H1 (cell line): ENCODE measurements around the gene ARL2BP. TPM values are rescaled to one million over a fixed set of nuclear protein-coding genes. Genes with fewer than 3 reads are reported as not detected.
A peak's percentile ranks its signal among the peaks of the same experiment; 100 is the strongest.

ENCODE experiments used
- ASH2L ChIP-seq: fragments of 200-600, 300-600 bp; sonication (generic); IDR thresholded peaks from one replicate; pipeline ENCODE4 v1.7.1; 2017; ENCODE audit warnings: low read length
- BRCA1 ChIP-seq: IDR thresholded peaks from 2 replicates; pipeline ENCODE4 v1.6.1; 2012; ENCODE audit warnings: low read depth, low read length, improper control_type of control experiment
- CBX5 ChIP-seq: fragments of 300-800, 300-1000 bp; sonication (generic); IDR thresholded peaks from 2 replicates; pipeline ENCODE4 v1.7.1; 2016; ENCODE audit warnings: antibody characterized with exemption, low read length, low read depth
- CEBPB ChIP-seq: IDR thresholded peaks from 2 replicates; pipeline ENCODE4 v1.6.1; 2012; ENCODE audit warnings: low read depth, low read length
- CHD2 ChIP-seq: IDR thresholded peaks from 2 replicates; pipeline ENCODE4 v1.6.1; 2012; ENCODE audit warnings: low read length, improper control_type of control experiment
- CREB1 ChIP-seq: IDR thresholded peaks from 2 replicates; pipeline ENCODE4 v1.6.1; 2012; ENCODE audit warnings: inconsistent platforms
- CTBP2 ChIP-seq: IDR thresholded peaks from 2 replicates; pipeline ENCODE4 v1.7.0; 2011; ENCODE audit warnings: borderline replicate concordance, mild to moderate bottlenecking, moderate library complexity, mixed read lengths, low read length; ENCODE audit not compliant: insufficient read depth, insufficient read length
- EGR1 ChIP-seq: IDR thresholded peaks from 2 replicates; pipeline ENCODE4 v1.6.1; 2011; ENCODE audit warnings: low read depth, low read length, borderline replicate concordance
- FOSL1 ChIP-seq: IDR thresholded peaks from 2 replicates; pipeline ENCODE4 v1.6.1; 2011; ENCODE audit warnings: mild to moderate bottlenecking, low read depth, low read length, moderate library complexity; ENCODE audit not compliant: insufficient read depth
- HDAC6 ChIP-seq: IDR thresholded peaks from one replicate; pipeline ENCODE4 v1.7.1; 2012; ENCODE audit warnings: low read depth, mild to moderate bottlenecking, inconsistent platforms, low read length, moderate library complexity
- JUND ChIP-seq: IDR thresholded peaks from 2 replicates; pipeline ENCODE4 v1.6.1; 2011; ENCODE audit warnings: mild to moderate bottlenecking, improper control_type of control experiment, low read length
- KDM4A ChIP-seq: IDR thresholded peaks from one replicate; pipeline ENCODE4 v1.7.1; 2012; ENCODE audit warnings: low read depth, mild to moderate bottlenecking, moderate library complexity, low read length, inconsistent platforms; ENCODE audit not compliant: severe bottlenecking
- POU5F1 ChIP-seq: IDR thresholded peaks from 2 replicates; pipeline ENCODE4 v1.6.1; 2011; ENCODE audit warnings: low read depth, mild to moderate bottlenecking, low read length, moderate library complexity
- RAD21 ChIP-seq, 2 experiments: IDR thresholded peaks in 1 of 2; conservative IDR thresholded peaks in 1 of 2; 2 replicates each; pipeline ENCODE4 v1.6.1; 2011; ENCODE audit warnings: low read depth in 2 of 2, low read length in 2 of 2, improper control_type of control experiment in 1 of 2, inconsistent platforms in 1 of 2, mild to moderate bottlenecking in 1 of 2, moderate library complexity in 1 of 2
- SIN3A ChIP-seq, 2 experiments: IDR thresholded peaks in 1 of 2; conservative IDR thresholded peaks in 1 of 2; 2 replicates each; pipeline ENCODE4 v1.6.1; 2011 to 2012; ENCODE audit warnings: low read length in 2 of 2, improper control_type of control experiment in 1 of 2, low read depth in 1 of 2, mild to moderate bottlenecking in 1 of 2
- SIX5 ChIP-seq: IDR thresholded peaks from 2 replicates; pipeline ENCODE4 v1.6.1; 2011; ENCODE audit warnings: mild to moderate bottlenecking, low read depth, low read length
- SP2 ChIP-seq: IDR thresholded peaks from 2 replicates; pipeline ENCODE4 v1.6.1; 2012; ENCODE audit warnings: mild to moderate bottlenecking, low read length, inconsistent platforms
- SP4 ChIP-seq: IDR thresholded peaks from 2 replicates; pipeline ENCODE4 v1.6.1; 2012; ENCODE audit warnings: low read length, inconsistent platforms
- TEAD4 ChIP-seq: IDR thresholded peaks from 2 replicates; pipeline ENCODE4 v1.6.1; 2012; ENCODE audit warnings: low read depth, low read length, inconsistent platforms, mixed read lengths
- YY1 ChIP-seq: IDR thresholded peaks from 2 replicates; pipeline ENCODE4 v1.6.1; 2011; ENCODE audit warnings: low read depth, mild to moderate bottlenecking, low read length
- ZNF274 ChIP-seq: IDR thresholded peaks from 2 replicates; pipeline ENCODE4 v1.7.0; 2012; ENCODE audit warnings: low read length, borderline replicate concordance; ENCODE audit errors: extremely low read depth
- polyA plus RNA-seq, 7 experiments: library from polyadenylated mRNA; depleted of rRNA in 3 of 7; stranded (reverse) in 5 of 7; unstranded in 2 of 7; fragments of >200 nt in 5 of 7; fragments of 200-250 nt in 2 of 7; gene quantifications; 1 replicate in 5 of 7; 2 replicates in 1 of 7; 4 replicates in 1 of 7; pipeline versions ENCODE4 v1.2.1 to v1.2.3, GENCODE V29; 2011 to 2013; ENCODE audit warnings: missing spikeins in 2 of 7, mixed read lengths in 2 of 7
- total RNA-seq: library from RNA; stranded (reverse); fragmentation: NEBNext Ultra II Directional; extraction: Animal tissue kit (Norgen Biotek cat#: 25700); gene quantifications from 2 replicates; pipeline ENCODE4 v1.2.1, GENCODE V29; 2021
- TF ChIP-seq, protein P1 (sequence below): IDR thresholded peaks from 2 replicates; pipeline ENCODE4 v1.6.1; 2011; ENCODE audit warnings: low read depth, mild to moderate bottlenecking, low read length; ENCODE audit not compliant: insufficient read depth
- TF ChIP-seq, protein P2 (sequence below): IDR thresholded peaks from 2 replicates; pipeline ENCODE4 v1.6.1; 2011; ENCODE audit warnings: low read length, improper control_type of control experiment

ARL2BP gene
- total and polyA plus RNA-seq, 2 of the 8 experiments (the other 6 are each of a cell fraction or from before 2014, with no cell fraction given) = 13.6 to 18.3 TPM

DNA sequence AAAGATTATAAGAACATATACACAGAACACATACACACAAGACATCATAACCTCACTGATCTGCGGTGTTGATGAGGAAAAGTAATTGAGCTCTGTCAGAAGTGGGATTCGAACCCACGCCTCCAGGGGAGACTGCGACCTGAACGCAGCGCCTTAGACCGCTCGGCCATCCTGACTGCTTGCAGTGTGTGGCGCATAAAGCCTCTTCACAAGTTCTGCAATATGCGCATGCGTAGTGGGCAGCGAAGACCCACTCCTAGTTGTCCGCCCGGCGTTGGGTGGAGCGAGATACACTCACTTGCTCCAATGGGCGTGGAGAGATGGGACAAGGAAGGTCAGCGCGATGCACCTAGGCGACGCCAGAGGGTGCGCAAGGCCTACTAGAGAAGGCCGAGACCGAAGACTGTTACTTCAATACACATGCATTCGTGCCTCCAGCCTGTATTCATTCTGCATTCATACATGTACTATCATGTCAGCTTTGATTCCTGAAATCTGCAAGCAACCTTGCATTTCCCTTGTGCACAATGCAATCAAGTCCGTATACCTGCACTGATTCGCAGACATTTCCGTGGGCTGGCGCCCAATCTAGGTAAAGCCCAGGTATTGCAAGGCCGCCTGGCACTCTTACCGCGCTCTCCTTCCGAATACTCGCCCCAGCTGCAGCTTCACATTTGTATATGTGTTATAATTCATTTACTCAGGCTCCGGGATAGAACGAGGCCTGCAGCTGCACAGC, 55.5 kb downstream of the ARL2BP start (continued):
- TF ChIP-seq EGR1 = no peak
- no peak for TF ChIP-seq SIX5
- no peak for TF ChIP-seq FOSL1
- TF ChIP-seq CEBPB = peak; percentile 54; the same call in 1 of the 2 replicates
- peak; percentile 84; the same call in 1 of the 2 replicates for TF ChIP-seq TEAD4
- peak; percentile 97 to 99 for TF ChIP-seq RAD21 (IDR thresholded peaks at IDR 0.05 in 1 of 2, conservative IDR thresholded peaks at IDR 0.05 in 1 of 2; ENCODE audit: low read depth in 2 of 2, low read length in 2 of 2)
- TF ChIP-seq BRCA1 = peak; percentile 30; the same call in 1 of the 2 replicates
- no peak for TF ChIP-seq ZNF274
- TF ChIP-seq, protein P1, sequence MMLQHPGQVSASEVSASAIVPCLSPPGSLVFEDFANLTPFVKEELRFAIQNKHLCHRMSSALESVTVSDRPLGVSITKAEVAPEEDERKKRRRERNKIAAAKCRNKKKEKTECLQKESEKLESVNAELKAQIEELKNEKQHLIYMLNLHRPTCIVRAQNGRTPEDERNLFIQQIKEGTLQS = no peak
- no peak for TF ChIP-seq ASH2L
- no peak for TF ChIP-seq POU5F1
- TF ChIP-seq KDM4A = peak; percentile 39
- TF ChIP-seq SIN3A (conservative IDR thresholded peaks at IDR 0.05 in 1 of 2, IDR thresholded peaks at IDR 0.05 in 1 of 2; ENCODE audit: low read depth in 1 of 2, low read length in 2 of 2) = peak in 1 of 2 experiments; percentile 86; a peak in 2 of 4 replicates
- no peak for TF ChIP-seq SP2
- no peak for TF ChIP-seq CBX5
- no peak for TF ChIP-seq CREB1
- peak; percentile 29; the same call in 1 of the 2 replicates for TF ChIP-seq SP4
- TF ChIP-seq HDAC6 = no peak
- TF ChIP-seq, protein P2, sequence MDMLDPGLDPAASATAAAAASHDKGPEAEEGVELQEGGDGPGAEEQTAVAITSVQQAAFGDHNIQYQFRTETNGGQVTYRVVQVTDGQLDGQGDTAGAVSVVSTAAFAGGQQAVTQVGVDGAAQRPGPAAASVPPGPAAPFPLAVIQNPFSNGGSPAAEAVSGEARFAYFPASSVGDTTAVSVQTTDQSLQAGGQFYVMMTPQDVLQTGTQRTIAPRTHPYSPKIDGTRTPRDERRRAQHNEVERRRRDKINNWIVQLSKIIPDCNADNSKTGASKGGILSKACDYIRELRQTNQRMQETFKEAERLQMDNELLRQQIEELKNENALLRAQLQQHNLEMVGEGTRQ = no peak
- no peak for TF ChIP-seq CTBP2
- TF ChIP-seq YY1 = no peak
- peak; percentile 19; the same call in 1 of the 2 replicates for TF ChIP-seq JUND
- peak; percentile 23; the same call in 1 of the 2 replicates for TF ChIP-seq CHD2
